Stimulated activated CD8-positive, alpha-beta memory T cell treated with anti-CD3 and anti-CD28 coated beads, Interleukin-15, amount 100 ng/mL, for 24 hours (primary cell): Measurements from ENCODE around the gene LRP1B.
"Not testable (repeated sequence)": the region's sequence is repeated elsewhere in the genome, so short reads cannot be mapped to it uniquely, and the experiment has no call there.

Experiments
- DNase-seq: peaks from one replicate; pipeline ENCODE4 v3.0.0-alpha.2; 2020; ENCODE audit warnings: low read depth

The LRP1B gene

DNA sequence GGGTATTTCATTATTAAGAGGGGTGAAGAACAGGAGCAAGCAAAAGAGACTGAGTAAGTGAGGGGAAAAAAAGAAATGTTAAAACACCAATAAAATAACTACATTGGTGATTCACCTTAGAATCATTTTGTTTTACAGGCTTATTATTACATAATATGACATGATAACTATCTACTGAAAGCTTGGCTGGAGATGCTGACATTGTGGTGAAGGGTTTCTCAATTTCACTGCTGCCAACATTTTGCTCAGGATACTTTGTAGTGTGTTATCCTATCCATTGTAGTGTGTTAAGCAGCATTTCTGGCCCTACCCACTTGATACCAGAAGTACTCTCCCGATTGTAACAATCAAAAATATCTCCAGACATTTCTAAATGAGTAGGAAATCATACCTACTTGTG, 1786.0 kb downstream of the LRP1B start:
- no peak for DNase-seq

DNA sequence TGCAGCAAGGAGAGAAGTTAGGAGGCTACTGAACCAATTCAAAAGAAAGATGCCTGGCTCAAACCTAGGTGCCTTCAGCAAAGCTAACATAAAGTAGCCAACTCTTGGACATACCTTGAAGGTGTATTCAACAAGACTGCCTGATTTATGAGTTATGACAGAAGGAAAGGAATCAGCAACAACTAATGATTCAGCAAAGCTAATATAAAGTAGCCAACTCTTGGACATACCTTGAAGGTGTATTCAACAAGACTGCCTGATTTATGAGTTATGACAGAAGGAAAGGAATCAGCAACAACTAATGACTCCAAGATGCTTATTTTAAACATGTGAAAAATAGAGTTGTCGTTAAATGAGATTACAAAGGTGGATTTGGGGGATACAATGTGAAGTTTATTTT, 1786.5 kb downstream of the LRP1B start:
- DNase-seq: not testable (repeated sequence)

DNA sequence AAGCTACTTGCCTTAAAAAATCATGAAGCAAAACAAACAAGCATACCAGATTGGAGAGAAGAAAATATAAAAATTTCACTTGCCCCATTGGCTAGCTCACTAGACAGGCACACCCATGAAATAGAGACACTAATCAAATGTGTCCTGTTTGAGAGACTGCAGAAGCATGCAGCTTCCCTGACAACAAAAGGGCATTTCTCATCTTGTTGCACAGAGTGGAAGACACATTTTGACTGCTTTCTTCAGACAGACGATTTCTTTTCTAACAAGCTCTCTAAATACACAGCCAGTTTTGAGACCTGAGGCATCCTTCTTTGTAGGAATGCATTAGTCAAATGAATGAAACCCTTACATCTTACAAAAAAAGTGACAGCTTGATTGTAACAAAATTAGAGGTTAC, 1792.0 kb downstream of the LRP1B start:
- DNase-seq: no peak

DNA sequence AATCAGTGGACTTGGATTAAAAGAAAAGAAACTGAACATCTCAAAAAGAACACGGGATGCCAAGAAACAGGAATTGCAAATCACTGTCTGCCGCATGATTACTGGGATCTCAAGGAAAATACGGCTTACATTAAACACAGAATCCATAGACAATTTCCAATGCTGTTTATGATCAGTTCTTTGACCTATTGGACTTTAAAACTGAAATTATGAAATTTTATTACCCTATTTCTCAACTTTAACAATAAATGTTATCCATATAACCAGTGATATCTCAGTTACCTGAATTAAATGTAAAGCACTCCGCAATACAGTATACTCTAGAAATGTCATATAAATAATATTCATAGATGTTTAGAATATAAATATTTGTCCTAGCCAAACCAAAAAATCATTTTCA, 1793.8 kb downstream of the LRP1B start:
- no peak for DNase-seq

DNA sequence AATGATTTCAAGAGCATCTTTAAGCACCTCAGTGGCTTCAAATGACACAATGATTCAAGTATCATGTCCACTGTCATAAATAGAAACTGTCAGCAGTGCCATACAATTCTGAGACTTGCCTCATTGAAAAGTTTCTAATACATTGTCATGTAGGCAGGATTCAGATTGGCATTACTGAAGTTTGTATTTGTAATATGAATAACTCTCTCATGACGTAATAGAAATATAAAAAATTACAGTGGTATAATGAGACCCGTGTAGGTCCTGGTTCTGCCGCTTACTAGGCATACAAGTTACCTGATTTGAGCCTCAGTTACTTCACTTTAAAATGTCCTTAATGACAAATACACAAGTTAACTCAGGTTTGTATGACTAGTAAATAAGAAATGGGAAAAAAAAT, 1814.5 kb downstream of the LRP1B start:
- DNase-seq: no peak

DNA sequence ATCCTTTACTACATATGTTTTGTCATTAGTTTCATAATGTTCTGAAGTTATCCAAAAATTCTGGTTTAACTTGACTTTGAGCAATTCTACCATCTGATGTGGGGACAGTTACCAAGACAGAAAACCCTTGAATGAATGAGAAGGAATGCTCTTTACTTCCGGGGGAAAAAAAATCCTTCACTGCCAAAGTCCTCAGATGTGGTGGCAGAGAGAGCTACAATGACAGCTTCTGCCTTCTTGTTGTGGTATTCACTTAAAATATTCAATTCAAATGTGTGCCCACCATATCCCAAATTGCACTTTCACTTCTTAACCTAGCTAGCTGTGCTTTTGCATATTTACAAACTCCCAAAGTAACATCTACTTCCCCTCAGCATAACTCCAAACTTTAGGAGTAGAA, 1818.9 kb downstream of the LRP1B start:
- no peak for DNase-seq

DNA sequence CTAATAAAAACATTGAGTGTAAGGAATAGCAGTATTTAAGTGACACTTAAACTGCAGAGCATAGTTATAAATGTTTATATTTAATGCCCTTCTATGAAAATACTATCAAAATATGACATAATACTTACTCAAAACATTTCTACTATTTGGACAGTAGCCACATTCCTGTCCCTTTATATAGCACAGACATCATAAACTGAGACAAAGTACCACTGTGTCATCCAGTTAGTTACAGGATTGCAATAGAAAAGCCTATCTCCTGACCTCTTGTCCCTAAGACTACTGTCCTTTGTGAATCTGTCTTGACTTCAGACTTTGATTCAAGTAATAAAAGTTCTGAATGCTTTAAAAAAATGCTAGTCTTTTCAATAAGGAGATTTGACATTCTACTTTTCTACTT, 1822.1 kb downstream of the LRP1B start:
- no peak for DNase-seq

DNA sequence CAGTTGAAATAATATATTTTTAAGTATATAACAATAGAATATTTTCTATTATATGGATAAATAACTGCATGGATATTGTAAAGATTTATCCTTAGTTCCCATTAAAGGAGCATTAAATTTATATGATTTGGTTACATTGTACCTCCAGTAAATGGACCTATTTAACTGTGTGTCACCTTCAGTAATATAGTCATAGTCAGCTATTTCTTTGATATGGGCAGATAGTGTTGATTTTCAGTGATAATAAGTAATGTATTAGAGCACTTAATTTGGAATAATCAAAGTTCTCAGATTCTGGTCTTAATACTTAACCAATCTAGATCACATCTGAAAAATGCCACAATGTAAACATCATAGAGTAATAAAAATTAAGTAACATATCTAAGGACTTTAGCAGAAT, 1823.3 kb downstream of the LRP1B start:
- DNase-seq: no peak

DNA sequence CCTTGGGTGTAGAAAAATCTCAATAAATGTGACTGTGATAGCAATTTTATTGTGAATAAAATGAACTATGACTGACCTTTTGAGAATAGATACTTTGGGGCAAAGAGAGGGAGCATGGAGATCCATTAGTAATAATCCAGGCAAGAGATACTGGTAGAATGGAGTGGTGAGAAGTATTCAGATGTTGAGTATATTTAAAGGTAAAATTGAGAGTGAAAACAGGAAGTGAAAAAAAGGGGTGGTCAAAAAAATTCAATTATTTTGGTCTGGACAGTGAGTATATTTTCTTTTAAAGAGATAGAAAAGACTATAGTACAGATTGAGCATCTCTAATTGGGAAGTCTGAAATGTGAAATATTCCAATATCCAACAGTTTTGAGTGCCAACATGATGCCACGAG, 1835.0 kb downstream of the LRP1B start:
- DNase-seq: no peak

DNA sequence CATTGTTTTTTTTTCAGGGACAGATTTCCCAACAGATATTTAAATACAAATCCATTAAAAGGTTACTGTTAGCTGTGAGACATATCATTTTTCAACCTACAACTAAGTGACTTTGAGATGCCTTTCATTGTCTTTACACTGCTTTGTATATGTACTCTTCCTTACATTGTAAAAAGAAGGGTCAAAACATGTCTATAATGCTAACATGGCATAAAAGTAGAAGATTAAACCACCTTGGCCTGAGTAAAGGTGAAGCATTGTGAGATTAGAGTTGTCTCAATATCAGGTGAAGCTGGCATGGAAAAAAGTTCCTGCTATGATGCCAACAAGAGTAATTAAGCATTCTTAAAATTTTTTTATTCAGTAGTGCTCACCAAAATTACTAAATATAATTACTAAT, 1842.1 kb downstream of the LRP1B start:
- no peak for DNase-seq

DNA sequence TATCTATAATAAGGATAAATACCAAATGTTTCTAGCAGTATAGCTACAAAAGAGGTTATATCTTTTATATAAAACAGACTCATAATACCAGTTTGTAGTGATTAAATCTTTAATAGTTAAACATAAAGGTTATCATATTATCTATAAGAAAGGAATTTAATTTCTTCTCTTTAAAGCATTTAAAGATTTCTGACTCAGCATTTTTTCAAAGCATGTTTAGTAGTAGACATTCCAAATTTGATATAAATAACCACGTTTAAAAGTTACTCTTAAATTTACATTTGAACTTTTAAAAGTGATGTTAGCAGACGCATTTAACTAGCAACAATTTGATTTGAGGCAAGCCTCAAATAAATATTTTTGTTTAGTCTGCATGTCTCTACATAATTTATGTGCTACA, 1842.6 kb downstream of the LRP1B start:
- no peak for DNase-seq

DNA sequence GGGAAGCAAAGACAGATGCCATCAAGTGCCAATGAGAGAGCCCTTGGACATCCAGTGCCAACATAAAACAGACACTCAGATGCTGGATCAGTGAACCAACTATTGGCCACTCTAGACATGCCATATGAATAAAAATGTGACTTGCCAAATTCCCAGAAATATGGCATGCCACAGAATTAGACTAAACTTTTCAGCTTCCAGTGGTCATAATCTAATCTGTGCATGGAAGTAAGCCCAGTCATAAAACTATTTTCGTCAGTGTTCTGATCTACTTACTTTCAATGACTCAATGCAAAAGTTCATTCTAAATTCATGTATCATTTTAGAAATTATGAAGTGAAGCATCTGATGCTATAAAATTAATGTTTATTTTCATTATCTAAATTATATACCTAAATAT, 1844.4 kb downstream of the LRP1B start:
- no peak for DNase-seq

DNA sequence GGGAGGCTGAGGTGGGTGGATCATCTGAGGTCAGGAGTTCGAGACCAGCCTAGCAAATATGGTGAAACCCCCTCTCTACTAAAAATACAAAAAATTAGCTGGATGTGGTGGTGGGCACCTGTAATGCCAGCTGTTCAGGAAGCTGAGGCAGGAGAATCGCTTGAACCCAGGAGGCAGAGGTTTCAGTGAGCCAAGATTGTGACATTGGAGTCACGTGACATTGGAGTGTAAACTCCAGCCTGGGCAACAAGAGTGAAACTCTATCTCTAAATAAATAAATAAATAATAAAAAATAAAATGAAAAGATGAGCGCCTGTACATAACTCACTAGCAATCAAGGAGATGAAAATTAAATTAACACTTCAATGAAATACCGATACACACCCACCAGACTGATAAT, 1853.5 kb downstream of the LRP1B start:
- not testable (repeated sequence) for DNase-seq

DNA sequence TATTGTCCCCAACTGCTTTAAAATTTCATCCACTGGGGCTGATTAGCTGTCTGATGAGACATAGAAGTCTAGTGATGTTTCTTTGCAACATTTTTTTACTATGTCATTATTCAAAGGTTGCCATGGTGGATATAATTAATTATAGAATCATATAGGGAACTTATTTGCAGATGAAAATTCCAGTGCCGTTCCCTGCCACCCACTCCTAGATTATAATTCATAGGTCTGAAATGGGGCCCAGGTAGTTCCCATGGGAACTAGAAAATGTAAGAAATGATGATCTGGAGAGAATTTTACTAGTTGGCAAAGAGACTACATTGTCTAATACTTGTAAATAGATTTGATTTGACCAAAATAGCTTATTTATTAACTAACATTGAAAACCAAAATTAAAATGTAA, 1854.2 kb downstream of the LRP1B start:
- no peak for DNase-seq

DNA sequence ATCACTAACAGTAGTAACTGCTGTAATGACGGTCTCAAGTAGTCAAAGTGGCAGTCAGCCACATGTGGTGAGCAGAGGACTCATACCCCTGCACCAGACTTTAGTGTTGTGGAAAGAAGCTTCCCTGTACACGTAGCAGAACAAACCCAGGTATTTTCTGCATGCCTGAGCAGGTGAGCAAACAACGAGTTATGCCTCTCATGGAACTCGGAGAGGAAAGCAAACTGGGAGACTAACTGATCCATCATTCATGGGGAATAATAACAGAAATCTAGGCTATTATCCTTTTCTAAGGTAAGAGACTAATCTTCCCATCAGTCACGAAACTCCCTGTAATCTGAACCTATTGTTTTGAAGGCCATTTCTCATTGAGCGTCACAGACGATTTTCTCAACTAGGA, 1855.4 kb downstream of the LRP1B start:
- no peak for DNase-seq

DNA sequence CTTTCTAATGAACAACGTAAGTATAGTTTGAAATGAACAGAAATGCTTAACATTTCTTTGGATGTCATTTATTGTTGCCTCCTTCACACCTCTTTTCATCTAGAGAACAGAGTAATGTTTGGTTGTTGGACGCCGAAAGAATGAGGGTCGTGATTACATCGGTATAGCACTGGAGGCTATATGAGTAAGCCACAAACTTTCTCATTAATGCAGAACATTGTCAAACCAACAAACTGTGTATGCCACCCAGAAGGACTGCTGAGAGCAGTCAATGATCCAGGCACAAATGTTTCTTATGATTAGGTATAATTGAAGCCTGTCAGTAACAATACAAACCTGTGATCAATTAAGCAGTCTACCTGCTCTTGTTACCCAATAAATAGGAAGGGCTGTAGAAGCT, 1855.9 kb downstream of the LRP1B start:
- DNase-seq: no peak

DNA sequence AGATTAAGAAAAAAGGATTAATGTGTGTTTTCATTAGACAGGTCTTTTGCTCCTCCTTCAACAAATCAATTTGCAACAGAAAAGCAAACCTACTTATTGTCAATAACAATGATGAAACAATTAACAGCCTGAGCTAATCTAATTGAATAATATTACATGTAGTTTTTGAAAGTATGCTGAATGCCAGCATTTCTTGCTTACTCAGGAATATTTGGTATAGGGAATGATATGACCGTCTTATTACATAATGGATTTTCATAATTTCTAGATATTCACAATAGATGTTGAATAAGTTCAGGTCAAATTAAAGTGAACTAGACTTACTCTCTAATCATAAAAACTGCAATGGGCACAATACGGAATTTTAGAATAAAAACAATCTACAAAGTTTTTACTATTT, 1856.9 kb downstream of the LRP1B start:
- no peak for DNase-seq

DNA sequence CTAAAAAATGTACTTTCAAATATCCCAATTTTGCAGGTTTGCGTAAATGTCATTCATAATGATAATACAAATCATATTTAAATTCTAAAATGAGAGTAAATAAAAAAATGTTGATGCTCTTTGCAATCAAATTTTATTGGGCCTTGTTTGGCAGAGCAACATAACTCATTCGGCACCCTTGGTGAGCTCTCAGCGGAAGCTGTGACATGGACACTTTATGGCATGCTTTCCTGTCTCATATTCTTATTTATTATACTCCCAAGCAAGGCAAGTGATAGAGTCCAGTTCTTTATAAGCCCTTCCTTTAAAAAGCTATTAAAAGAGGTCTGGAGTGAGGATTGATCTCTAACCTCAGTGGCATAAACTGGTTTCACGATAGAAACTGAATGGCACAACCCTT, 1857.4 kb downstream of the LRP1B start:
- no peak for DNase-seq

DNA sequence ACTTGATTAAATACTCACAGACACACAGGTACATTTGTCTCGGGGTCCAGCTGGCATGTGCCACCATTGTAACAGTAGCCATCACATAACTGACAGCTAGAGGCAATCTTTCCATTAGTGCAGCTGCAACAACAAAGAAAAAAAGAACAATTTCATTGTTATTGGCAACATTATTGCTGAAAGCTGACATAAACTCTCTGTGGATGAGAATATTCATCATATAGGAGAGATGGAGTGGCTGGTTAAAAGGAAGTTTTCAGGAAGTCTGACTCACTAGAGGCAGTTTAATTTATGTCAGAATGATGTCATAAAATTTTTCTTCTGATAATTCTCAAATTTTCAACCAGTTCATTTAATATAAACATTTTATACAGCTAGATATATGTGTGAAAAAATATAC, 1860.6 kb downstream of the LRP1B start:
- no peak for DNase-seq

DNA sequence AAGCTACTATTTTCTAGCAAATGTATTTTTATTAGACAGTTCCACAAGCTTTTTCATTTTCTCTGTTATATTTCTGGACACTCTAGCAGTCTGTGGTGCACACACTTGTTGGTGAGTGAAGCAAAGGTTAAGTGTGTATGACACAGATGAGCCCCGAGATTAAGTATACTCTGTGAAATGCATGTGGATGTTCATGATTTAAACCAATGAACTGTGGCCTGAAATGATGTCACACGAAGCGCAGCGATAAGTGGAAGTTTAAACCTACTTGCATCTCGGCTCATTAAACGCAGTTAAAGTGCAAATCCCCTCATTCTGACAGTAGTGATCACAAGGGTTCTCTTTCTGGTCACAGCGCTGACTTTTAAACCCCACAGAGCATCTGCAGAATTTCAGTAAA, 1861.8 kb downstream of the LRP1B start:
- DNase-seq: no peak

DNA sequence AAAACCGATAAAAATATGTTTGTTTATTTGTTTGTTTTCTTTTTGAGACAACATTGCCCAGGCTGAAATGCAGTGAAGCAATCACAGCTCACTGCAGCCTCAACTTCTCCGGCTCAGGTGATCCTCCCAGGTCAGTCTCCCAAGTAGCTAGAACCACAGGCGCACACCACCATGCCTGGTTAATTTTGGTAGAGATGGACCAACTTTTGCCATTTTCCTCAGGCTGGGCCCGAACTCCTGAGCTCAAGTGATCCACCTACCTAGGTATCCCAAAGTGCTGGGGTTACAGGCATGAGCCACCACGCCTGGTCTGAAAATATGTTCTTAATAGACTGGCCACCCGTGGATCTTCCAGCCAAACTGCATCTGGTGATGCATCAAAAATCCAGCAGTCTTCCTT, 1867.9 kb downstream of the LRP1B start:
- no peak for DNase-seq

DNA sequence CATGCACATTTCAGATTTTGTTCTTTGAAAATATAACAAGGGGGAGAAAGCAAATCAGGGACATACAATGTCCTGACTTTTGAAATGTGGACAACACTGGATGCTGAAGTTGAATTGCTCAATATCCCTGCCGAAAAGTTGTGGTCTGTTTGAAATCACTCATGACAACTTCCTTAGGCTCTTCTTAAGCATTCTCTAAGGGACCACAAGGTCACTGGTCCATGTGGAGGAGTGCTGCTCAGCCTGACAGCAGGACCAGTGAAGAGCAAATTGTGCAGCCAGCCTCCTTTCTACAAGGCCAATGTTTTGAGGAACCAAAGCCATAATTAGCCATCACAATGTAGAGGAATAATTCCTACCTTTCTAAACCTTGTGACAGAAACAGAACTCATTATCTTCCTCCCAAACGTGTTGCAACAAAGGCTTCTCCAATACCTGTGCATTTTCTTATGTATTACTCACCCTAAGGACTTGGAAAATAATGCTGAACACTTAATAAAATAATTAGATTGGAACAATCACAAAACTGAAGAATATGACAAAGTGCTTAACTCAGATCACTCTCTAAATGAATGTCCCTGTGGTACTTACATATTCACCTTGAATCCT, 1873.0 kb downstream of the LRP1B start:
- no peak for DNase-seq

DNA sequence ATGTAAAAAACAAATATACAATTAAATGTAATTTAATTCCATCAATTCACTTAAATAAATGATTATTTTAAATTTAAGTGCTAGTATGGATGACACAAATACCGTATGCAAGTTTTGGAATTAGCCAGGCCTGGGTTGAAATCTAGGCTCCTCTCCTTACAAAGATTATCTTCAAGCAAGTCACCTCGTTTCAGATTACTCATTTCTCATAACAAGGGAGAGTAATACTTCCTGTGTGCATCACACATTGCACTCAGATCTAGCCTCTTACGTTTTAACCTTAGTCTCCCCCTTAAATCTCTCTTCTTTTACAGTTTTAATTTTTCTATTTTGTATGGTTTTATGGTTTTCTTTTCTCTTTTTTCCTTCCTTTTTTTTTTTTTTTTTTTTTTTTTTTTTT, 1874.7 kb downstream of the LRP1B start:
- no peak for DNase-seq

DNA sequence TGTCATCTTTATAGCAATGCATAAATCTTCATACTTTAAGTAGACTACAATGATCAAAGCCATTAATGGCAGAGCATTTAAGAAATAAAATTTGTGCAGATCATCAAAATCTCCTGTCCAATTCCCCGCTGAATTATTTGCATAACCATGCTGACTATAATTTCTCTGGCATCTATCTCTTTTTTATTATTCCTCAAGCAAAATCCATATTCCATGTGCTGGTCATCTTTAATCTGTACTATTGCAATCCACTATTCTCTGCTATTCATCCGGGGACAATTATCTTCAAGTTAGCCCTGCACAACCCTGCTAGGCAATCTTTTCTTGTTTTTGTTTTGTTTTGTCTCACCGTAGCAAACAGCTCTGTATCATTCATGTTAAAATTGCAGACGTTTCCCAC, 1881.0 kb downstream of the LRP1B start:
- no peak for DNase-seq

DNA sequence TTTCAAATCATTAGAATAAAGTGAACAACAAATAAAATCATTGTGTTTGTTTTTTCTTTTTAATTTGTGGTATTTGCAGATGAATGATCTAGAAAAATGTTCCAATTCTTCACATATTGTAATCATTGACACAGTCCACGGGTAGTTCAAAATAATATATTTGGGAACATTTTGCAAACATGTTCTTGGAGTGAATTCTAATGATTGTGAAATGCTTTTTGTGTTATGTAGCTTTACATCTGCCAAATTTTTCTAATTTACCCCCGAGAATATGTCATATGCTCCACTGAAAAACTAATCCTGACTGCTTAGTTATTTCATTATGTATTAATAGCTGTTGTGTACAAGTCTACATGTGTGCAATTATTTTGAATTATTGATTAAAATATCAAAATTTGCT, 1882.2 kb downstream of the LRP1B start:
- DNase-seq: no peak
